ENCODE data around the gene TRIM60. TPM values are rescaled to one million over a fixed set of nuclear protein-coding genes. Genes with fewer than 3 reads are reported as not detected.

Gene TRIM60
- total RNA-seq, 4 donors from 2014 or later: not detected

DNA sequence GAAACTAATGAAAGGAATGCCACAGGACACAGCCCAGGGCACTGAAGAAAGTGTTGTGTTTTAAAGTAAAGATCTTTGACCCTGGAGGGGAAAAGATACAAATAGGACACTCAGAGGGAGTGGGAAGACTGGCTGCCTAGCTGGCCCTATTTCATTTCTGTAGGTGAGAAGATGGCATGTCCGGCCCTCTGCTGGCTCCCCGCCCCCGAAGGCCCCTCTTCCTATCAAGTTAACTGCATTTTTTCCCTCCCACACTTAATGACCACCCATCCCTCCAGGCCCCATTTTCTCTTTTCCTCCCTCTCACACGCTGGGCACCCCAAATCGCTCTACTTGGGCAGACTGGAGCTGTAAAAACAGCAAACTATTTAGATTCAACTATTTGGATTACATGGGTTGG, 16.4 kb downstream of the TRIM60 start:
- intact Hi-C loops (cut with DNase I; ENCODE audit: low total_unique reads): no loop called here
- TF ChIP-seq, protein P1, sequence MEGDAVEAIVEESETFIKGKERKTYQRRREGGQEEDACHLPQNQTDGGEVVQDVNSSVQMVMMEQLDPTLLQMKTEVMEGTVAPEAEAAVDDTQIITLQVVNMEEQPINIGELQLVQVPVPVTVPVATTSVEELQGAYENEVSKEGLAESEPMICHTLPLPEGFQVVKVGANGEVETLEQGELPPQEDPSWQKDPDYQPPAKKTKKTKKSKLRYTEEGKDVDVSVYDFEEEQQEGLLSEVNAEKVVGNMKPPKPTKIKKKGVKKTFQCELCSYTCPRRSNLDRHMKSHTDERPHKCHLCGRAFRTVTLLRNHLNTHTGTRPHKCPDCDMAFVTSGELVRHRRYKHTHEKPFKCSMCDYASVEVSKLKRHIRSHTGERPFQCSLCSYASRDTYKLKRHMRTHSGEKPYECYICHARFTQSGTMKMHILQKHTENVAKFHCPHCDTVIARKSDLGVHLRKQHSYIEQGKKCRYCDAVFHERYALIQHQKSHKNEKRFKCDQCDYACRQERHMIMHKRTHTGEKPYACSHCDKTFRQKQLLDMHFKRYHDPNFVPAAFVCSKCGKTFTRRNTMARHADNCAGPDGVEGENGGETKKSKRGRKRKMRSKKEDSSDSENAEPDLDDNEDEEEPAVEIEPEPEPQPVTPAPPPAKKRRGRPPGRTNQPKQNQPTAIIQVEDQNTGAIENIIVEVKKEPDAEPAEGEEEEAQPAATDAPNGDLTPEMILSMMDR (IDR thresholded peaks at IDR 0.05): no peak
- TF ChIP-seq POLR2A (IDR thresholded peaks at IDR 0.05): no peak
- WGBS, 2 donors: 49 to 68% methylated on average over 5 of the region's 5 CpGs
- no peak overlapping the region for H3K4me3 ChIP-seq (ENCODE audit: low read depth, poor library complexity, severe bottlenecking)
- DNase-seq (ENCODE audit: low spot score in 2 of 2): no peak

DNA sequence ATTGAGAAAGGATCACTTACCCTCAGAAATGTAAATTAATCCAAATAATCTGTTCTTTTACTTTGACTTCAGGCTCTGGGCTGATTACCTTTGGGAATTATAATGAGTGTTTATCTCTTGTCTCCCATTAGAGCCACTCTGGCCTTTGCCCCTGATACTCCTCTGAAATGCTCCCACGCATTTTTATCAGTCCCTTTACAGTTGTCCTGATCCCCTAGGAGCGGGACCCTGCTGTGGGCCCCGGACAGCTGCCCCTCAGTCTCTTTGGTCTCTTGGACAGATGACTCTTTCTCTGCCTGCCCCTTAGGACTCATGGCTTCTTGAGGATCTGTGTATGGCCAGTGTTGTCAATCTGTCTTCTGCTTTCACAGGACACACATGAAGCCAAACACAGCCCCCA, 20.8 kb downstream of the TRIM60 start:
- H3K4me3 ChIP-seq (ENCODE audit: low read depth, poor library complexity, severe bottlenecking): no peak overlapping the region
- 70 to 77% methylated on average over 3 of the region's 3 CpGs for WGBS, 2 donors
- TF ChIP-seq POLR2A (IDR thresholded peaks at IDR 0.05): no peak
- TF ChIP-seq, protein P1 (IDR thresholded peaks at IDR 0.05): no peak
- no peak for DNase-seq (ENCODE audit: low spot score in 2 of 2)
- intact Hi-C loops (cut with DNase I; ENCODE audit: low total_unique reads): no loop called here

DNA sequence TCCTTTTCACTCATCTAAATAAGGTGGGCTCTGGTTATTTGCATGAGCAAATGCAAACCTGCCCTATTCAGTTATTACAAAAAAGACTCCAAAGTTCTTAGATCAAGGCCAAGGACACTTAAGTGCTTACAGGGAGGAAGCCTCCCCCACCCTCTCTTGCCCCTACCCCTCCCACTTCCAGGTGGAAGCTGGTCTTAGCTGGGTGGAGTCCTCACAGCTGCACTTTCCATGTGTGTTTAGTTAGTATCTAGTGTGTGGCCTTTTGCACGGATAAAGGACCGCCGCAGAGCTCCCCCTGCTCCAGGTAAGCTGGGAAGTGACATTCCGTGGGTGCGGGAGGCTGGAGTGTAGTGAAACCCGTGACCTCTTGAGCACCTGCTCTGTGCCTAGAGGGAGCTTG, 21.8 kb downstream of the TRIM60 start, which contains the start of gene TRIM75:
TSS of gene TRIM75 (plus strand) at position 222 of the 400 bp plus-strand sequence. CDS start 5,282 bp downstream, outside the sequence.
- TF ChIP-seq POLR2A (IDR thresholded peaks at IDR 0.05): no peak
- TF ChIP-seq, protein P1 (IDR thresholded peaks at IDR 0.05): no peak
- H3K4me3 ChIP-seq (ENCODE audit: low read depth, poor library complexity, severe bottlenecking): no peak within 1 kb of the TSS
- intact Hi-C loops (cut with DNase I; ENCODE audit: low total_unique reads): no loop called here
- 80 to 85% methylated on average over 6 of the region's 6 CpGs for WGBS, 2 donors
- DNase-seq (ENCODE audit: low spot score in 2 of 2): no peak

DNA sequence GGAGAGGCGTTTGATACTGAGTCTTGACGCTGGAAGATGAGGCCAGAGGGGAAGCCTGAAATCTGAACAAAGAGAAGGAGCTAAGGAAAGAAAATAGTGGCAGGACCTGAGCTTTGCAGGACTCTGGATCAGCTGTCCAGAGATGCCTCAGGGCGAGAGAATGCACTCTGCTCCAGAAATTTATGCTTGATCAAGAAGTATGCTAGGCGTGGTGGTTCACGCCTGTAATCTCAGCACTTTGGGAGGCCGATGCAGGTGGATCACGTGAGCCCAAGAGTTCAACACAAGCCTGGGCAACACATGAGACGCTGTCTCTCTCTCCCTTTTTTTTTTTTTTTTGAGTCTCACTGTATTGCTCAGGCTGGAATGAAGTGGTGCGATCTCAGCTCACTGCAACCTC, 23.8 kb downstream of the TRIM60 start:
- TF ChIP-seq, protein P1 (IDR thresholded peaks at IDR 0.05): no peak
- no peak for TF ChIP-seq POLR2A (IDR thresholded peaks at IDR 0.05)
- no peak for DNase-seq (ENCODE audit: low spot score in 2 of 2)
- 90% methylated on average over 9 of the region's 9 CpGs for WGBS, 2 donors
- H3K4me3 ChIP-seq (ENCODE audit: low read depth, poor library complexity, severe bottlenecking): no peak overlapping the region
- intact Hi-C loops (cut with DNase I; ENCODE audit: low total_unique reads): no loop called here

DNA sequence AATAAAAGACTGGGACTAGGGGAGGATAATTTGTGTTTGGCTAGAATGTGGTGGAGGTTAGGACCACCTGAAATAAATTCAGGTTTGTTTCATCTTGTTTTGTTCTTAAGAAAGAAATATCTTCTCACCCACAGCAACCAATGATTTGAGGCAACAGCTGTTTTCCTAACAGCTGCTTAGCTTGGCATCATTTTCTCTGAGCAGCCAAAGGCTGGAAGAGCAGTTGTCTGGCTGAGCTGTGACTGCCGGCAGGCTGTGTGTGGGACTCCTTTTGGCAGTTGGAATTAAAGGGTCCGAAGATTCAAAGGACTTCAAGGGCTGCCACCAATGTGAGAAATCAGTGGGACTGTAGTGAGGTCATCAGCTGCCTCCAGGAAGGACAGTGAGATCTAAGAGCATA, 26.9 kb downstream of the TRIM60 start:
- DNase-seq (ENCODE audit: low spot score in 2 of 2): no peak
- intact Hi-C loops (cut with DNase I; ENCODE audit: low total_unique reads): no loop called here
- H3K4me3 ChIP-seq (ENCODE audit: low read depth, poor library complexity, severe bottlenecking): no peak overlapping the region
- TF ChIP-seq, protein P1 (IDR thresholded peaks at IDR 0.05): no peak
- TF ChIP-seq POLR2A (IDR thresholded peaks at IDR 0.05): no peak
- WGBS, 2 donors: 67 to 76% methylated on average over 2 of the region's 2 CpGs

DNA sequence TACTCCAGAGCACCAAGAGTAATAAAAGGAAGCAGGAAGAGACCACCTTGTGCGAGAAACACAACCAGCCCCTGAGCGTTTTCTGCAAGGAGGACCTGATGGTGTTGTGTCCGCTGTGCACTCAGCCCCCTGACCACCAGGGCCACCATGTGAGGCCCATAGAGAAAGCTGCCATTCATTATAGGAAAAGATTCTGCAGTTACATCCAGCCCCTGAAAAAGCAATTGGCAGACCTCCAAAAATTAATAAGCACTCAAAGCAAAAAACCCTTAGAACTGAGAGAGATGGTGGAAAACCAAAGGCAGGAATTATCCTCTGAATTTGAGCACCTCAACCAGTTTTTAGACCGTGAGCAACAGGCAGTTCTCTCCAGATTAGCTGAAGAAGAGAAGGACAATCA, 27.6 kb downstream of the TRIM60 start:
- intact Hi-C loops (cut with DNase I; ENCODE audit: low total_unique reads): no loop called here
- no peak overlapping the region for H3K4me3 ChIP-seq (ENCODE audit: low read depth, poor library complexity, severe bottlenecking)
- DNase-seq (ENCODE audit: low spot score in 2 of 2): no peak
- TF ChIP-seq POLR2A (IDR thresholded peaks at IDR 0.05): no peak
- TF ChIP-seq, protein P1 (IDR thresholded peaks at IDR 0.05): no peak
- WGBS, 2 donors: 75 to 79% methylated on average over 4 of the region's 4 CpGs

Measured in lower leg skin (tissue), 4 donors.